Left lung (tissue), 10 donors: ENCODE data around the gene WDR20. TPM values are rescaled to one million over a fixed set of nuclear protein-coding genes. Genes with fewer than 3 reads are reported as not detected.
A peak's percentile ranks its signal among the peaks of the same experiment; 100 is the strongest.

Experiments
- ATAC-seq: fragments of 200-7000 bp; cut with Tn5 transposase; one replicate; pipeline ENCODE4 v1.9.1; 2020; ENCODE audit warnings: moderate library complexity
- DNase-seq, 4 donors: peaks; one replicate each; pipeline ENCODE4 v3.0.0-alpha.2; 2013 to 2020
- H3K27ac ChIP-seq, 2 donors: fragments of 200-600 bp; sonication (generic) in 1 of 2; one replicate each; pipeline versions ENCODE4 v1.5.0 to v1.8.0; 2020 to 2021
- H3K27me3 ChIP-seq, 2 donors: fragments of 200-600 bp; sonication (generic) in 1 of 2; one replicate each; pipeline versions ENCODE4 v1.5.0 to v1.8.0; 2020 to 2021
- H3K36me3 ChIP-seq, 2 donors: fragments of 200-600 bp; sonication (generic) in 1 of 2; one replicate each; pipeline versions ENCODE4 v1.5.0 to v1.8.0; 2020 to 2021
- H3K4me1 ChIP-seq, 2 donors: fragments of 200-600 bp; one replicate each; pipeline ENCODE4 v1.8.0; 2021
- H3K4me3 ChIP-seq, 2 donors: fragments of 200-600 bp; sonication (generic) in 1 of 2; one replicate each; pipeline versions ENCODE4 v1.5.0 to v1.8.0; 2020 to 2021; ENCODE audit warnings: mild to moderate bottlenecking in 1 of 2
- H3K9me3 ChIP-seq, 2 donors: fragments of 200-600 bp; sonication (generic) in 1 of 2; one replicate each; pipeline versions ENCODE4 v1.5.0 to v1.8.0; 2020 to 2021
- intact Hi-C, 2 donors: fragments of 100-400 bp; cut with DNase I; formaldehyde crosslinking; loops; one replicate each; pipeline versions ENCODE4 v1.11.2 to v1.14.2; 2022
- polyA plus RNA-seq, 6 donors: library from polyadenylated mRNA; unstranded; fragments of 120-200 nt; gene quantifications; one replicate each; pipeline ENCODE4 v1.2.1, GENCODE V29; 2013; ENCODE audit not compliant: insufficient read length in 6 of 6
- total RNA-seq, 2 donors: library from RNA; stranded (reverse); fragmentation: NEBNext Ultra II Directional; extraction: Animal tissue kit (Norgen Biotek cat#: 25700); gene quantifications; one replicate each; pipeline ENCODE4 v1.2.1, GENCODE V29; 2021
- TF ChIP-seq, protein P1 (sequence below), 2 donors: fragments of 200-600 bp; sonication (generic) in 1 of 2; IDR thresholded peaks; one replicate each; pipeline versions ENCODE4 v1.5.0 to v1.8.0; 2021; ENCODE audit warnings: antibody characterized with exemption in 2 of 2
- donor health status: DM: no; HTN: yes; CAD: no.
- donor health status: DM: no; HTN: no; CAD: no.

WDR20 gene
- total and polyA plus RNA-seq, 8 donors = 22.4 to 28.4 (median 26.2) TPM

DNA sequence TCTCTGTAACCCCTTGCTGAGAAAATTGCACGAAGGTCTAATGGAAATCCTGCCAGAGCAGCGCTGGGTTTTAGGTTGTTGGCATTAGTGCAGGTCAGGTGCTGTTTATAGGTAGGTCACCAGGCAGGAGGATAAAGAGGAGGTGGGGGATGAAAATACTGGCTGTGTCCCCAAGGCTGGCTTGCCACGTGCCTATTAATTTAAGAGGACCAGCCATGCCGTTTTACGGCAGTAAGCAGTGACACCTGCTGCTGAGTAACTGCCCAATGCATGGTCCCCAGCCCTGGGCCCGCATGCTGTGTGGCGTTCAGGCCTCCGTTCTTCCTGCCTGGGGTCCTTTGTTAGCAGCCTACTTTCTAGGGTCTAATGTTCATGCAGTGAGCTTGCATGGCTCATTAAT is 67.2 kb downstream of the WDR20 start:
- intact Hi-C loops = no loop called here
- no peaks in the 10 kb centered on the region for H3K9me3 ChIP-seq
- ATAC-seq (no peak), DNase-seq (no peak)
- peaks cover 0 to 69% of the 10 kb centered on the region in 2 donors for H3K36me3 ChIP-seq
- no peak overlapping the region for H3K4me3 ChIP-seq
- H3K27me3 ChIP-seq = no peaks in the 10 kb centered on the region
- TF ChIP-seq, protein P1, sequence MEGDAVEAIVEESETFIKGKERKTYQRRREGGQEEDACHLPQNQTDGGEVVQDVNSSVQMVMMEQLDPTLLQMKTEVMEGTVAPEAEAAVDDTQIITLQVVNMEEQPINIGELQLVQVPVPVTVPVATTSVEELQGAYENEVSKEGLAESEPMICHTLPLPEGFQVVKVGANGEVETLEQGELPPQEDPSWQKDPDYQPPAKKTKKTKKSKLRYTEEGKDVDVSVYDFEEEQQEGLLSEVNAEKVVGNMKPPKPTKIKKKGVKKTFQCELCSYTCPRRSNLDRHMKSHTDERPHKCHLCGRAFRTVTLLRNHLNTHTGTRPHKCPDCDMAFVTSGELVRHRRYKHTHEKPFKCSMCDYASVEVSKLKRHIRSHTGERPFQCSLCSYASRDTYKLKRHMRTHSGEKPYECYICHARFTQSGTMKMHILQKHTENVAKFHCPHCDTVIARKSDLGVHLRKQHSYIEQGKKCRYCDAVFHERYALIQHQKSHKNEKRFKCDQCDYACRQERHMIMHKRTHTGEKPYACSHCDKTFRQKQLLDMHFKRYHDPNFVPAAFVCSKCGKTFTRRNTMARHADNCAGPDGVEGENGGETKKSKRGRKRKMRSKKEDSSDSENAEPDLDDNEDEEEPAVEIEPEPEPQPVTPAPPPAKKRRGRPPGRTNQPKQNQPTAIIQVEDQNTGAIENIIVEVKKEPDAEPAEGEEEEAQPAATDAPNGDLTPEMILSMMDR (IDR thresholded peaks at IDR 0.05) = no peak
- no peaks in the 10 kb centered on the region for H3K4me1 ChIP-seq
- no peak overlapping the region for H3K27ac ChIP-seq

DNA sequence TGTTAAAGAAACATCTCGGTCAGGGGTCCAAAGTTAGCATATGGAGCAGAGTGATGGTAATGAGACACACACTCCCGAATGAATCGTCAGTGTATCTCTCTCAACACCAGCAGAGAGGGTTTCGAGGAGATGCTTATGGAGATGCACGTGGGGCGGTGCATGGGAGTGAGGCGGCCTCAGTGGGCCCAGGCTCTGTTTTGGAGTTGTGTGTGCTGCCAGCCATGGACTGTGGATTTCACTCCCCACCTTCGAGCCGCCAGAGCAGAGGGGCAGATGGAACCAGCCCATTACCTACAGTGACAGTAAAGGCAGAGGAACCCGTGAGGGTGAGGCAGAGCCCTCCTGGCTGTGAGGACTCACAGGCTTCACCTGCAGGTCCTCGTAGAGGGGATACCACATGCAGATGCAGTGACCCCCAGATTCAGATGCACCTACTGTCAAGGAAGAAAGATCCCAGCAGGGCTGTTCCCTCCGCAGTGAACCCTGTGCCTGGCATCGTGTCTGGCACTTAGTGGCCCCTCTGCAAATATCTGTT is 68.2 kb downstream of the WDR20 start:
- TF ChIP-seq, protein P1 (IDR thresholded peaks at IDR 0.05) = no peak
- Histone ChIP-seq H3K4me1 (no peaks in the 10 kb centered on the region), H3K4me3 (no peak overlapping the region), H3K27ac (no peak overlapping the region), H3K36me3 (peaks cover 0 to 74% of the 10 kb centered on the region in 2 donors), H3K9me3 (no peaks in the 10 kb centered on the region), H3K27me3 (no peaks in the 10 kb centered on the region)
- DNase-seq (no peak), ATAC-seq (no peak)
- intact Hi-C loops = no loop called here

DNA sequence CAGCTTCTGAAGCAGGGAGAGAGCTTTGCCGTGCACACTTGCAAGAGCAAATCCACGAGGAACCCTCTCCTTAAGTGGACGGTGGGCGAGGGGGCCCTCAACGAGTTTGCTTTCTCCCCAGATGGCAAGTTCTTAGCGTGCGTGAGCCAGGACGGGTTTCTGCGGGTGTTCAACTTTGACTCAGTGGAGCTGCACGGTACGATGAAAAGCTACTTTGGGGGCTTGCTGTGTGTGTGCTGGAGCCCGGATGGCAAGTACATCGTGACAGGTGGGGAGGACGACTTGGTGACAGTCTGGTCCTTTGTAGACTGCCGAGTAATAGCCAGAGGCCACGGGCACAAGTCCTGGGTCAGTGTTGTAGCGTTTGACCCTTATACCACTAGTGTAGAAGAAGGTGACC is 69.0 kb downstream of the WDR20 start:
- no peaks in the 10 kb centered on the region for H3K9me3 ChIP-seq
- ATAC-seq = no peak
- TF ChIP-seq, protein P1 (IDR thresholded peaks at IDR 0.05) = no peak
- no peak for DNase-seq
- peaks cover 0 to 74% of the 10 kb centered on the region in 2 donors for H3K36me3 ChIP-seq
- no peak overlapping the region for H3K27ac ChIP-seq
- H3K27me3 ChIP-seq = no peaks in the 10 kb centered on the region
- intact Hi-C loops = no loop called here
- no peaks in the 10 kb centered on the region for H3K4me1 ChIP-seq
- H3K4me3 ChIP-seq = no peak overlapping the region

DNA sequence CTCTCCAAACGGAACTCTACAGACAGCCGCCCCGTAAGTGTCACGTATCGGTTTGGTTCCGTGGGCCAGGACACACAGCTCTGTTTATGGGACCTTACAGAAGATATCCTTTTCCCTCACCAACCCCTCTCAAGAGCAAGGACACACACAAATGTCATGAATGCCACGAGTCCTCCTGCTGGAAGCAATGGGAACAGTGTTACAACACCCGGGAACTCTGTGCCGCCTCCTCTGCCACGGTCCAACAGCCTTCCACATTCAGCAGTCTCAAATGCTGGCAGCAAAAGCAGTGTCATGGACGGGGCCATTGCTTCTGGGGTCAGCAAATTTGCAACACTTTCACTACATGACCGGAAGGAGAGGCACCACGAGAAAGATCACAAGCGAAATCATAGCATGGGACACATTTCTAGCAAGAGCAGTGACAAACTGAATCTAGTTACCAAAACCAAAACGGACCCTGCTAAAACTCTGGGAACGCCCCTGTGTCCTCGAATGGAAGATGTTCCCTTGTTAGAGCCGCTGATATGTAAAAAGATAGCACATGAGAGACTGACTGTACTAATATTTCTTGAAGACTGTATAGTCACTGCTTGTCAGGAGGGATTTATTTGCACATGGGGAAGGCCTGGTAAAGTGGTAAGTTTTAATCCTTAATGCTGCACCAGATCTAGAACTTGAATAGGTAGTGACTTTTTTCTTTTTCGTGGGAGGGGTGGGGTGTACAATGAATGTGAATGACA is 69.7 kb downstream of the WDR20 start:
- ATAC-seq = peak; percentile 35
- DNase-seq = peak in 2 of 4 donors; percentile 9 to 26
- H3K27ac ChIP-seq = peak overlapping the region in 1 of 2 donors; percentile 73
- no peak overlapping the region for H3K4me3 ChIP-seq
- H3K4me1 ChIP-seq = no peaks in the 10 kb centered on the region
- peaks cover 0 to 69% of the 10 kb centered on the region in 2 donors for H3K36me3 ChIP-seq
- TF ChIP-seq, protein P1 (IDR thresholded peaks at IDR 0.05) = no peak
- intact Hi-C loops = no loop called here
- H3K27me3 ChIP-seq = no peaks in the 10 kb centered on the region
- no peaks in the 10 kb centered on the region for H3K9me3 ChIP-seq

DNA sequence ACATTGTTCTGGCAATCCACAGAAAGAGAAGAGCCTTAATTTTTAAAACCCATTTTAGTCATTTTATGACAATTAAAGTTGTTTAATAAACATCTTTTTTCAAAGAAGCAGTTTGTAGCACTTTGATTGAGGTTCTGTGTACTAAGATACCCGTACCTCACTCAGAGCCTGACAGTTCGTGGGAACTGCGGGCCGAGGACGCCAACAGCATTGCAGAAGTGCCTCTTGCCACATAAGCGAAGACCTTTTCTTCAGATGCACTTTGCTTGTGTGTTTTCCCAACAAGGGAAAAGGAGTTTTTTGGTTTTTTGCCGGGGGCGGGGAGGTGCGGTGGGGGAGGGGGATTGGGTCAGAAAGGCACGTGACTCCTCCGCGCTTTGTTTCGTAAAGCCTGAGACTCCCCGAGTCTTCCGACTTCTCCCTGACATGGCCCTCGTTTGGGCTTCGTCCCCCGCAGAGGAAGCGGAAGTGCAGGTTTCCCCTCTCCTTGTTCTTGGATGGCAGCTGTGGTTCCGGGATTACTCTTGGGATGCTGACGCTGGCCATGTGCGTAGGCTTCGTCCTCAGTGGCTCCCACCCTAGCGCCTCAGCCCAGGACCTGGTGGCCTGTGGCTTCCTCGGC is 70.8 kb downstream of the WDR20 start:
- intact Hi-C loops = no loop called here
- peaks cover 0 to 58% of the 10 kb centered on the region in 2 donors for H3K36me3 ChIP-seq

More for the DNA sequence above, 70.8 kb downstream of the WDR20 start:
- H3K4me1 ChIP-seq = peaks cover 0 to 10% of the 10 kb centered on the region in 2 donors
- no peak overlapping the region for H3K4me3 ChIP-seq
- peak overlapping the region in 1 of 2 donors; percentile 73 for H3K27ac ChIP-seq
- H3K27me3 ChIP-seq = no peaks in the 10 kb centered on the region
- no peak for ATAC-seq
- H3K9me3 ChIP-seq = no peaks in the 10 kb centered on the region
- peak in 1 of 4 donors; percentile 80 for DNase-seq
- TF ChIP-seq, protein P1 (IDR thresholded peaks at IDR 0.05) = no peak
